SW480 (cell line): Measurements from ENCODE around the gene PRORP.
"Not testable (repeated sequence)": the region's sequence is repeated elsewhere in the genome, so short reads cannot be mapped to it uniquely, and the experiment has no call there.

Experiments used
- DNase-seq: peaks from one replicate; pipeline ENCODE4 v3.0.0-alpha.2; 2016; ENCODE audit warnings: low spot score

Gene PRORP

GRCh38 chr14:35121887-35122695 lies at the start of gene PRORP, which contains the start of gene PPP2R3C:
TSS of gene PRORP (plus strand) at chr14:35122552. CDS start at chr14:35123246, 694 bp downstream.
TSS of gene PPP2R3C (minus strand) at chr14:35121990. CDS start at chr14:35121959, 31 bp downstream.
- DNase-seq = peak; percentile 97

DNA sequence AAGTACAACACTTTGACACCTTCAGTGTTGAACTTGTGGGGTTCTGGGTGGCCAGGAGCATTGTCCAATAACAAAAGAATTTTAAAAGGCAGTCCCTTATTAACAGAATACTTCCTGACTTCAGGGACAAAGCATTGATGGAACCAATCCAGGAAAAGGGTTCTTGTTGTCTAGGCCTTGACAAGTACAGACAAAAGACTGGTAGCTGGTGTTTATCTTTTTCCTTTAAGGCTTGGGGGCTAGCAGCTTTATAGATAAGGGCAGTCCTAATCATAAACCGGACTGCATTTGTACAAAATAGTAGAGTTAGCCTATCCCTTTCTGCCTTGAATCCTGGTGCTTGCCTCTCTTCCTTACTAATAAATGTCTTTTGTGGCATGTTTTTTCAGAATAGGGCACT lies 48.9 kb upstream of the PRORP start:
- DNase-seq = no peak

DNA sequence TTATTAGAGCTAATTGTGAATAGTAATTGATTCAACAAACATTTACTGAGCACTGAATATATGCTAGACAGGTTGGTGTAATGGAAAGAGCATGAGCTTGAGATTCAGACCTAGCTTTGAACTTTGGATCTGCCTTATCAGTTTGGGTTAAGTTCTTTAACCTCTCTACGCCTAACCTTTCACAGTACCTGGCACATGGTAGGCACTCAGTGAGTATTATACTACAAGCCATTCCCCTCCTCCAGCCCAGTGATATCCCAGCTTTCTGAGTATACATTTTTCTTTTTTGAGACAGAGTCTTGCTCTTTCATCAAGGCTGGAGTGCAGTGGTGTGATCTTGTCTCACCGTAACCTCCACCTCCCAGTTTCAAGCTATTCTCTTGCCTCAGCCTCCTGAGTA lies 44.3 kb upstream of the PRORP start:
- no peak for DNase-seq

DNA sequence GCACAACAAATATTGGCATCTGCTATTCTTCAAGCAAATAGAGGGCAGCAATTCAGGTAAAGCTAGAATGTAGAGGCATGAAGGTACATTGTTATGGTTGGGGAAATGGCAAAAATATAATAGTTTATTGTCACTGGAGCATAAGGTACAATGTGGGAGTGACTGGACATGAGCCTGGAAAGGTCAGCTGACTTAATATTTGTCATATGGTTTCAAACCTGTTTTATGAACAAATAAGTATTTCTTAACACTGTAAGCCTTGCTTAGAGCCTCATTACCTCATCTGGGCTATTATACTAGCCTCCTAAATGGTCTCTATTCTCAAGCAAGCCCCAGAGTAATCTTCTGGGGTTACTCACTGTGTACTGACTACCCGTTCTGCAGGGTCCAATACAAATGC lies 42.6 kb upstream of the PRORP start:
- no peak for DNase-seq

DNA sequence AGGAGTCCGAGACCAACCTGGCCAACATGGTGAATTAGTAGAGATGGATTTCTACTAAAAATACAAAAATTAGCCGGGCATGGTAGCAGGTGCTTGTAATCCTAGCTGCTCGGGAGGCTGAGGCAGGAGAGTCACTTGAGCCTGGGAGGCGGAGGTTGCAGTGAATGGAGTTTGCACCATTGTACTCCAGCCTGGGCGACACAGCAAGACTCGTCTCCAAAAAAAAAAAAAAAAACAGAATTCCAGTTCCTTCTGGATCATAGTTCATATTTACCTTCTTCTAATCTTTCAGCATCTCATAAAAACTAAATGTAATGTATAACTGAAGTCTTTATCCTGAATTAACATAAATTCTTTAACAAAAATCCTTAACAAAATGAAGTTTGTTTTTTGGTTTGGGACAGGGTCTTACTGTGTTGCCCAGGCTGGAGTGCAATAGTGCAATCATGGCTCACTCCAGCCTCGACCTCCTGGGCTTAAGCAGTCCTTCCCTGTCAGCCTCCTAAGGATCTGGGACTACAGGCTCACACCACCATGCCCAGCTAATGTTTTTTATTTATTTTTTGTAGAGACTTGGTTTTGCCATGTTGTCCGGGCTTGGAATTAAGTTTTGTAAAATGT lies 38.7 kb upstream of the PRORP start:
- no peak for DNase-seq

DNA sequence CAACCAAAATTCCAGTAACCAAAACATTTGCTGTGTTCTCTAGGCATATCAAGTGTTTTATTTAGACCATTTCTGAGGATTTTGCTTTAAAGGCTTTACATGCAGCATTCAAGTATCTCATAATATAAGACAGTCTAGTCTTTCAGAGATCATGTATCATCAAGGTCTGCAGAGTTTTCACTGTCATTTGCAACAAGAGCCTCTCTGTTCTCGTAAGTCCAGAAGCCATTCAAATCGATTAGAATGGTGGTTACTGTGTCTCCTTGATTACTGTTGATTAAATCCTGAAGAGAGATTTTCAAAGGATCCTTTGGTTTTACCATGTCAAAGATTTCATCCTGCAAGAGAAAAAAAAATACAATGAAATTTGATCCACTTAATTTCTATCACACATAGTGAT lies 36.9 kb upstream of the PRORP start:
- DNase-seq = no peak

GRCh38 chr14:35088514-35088913 lies 33.8 kb upstream of the PRORP start:
- peak; percentile 64 for DNase-seq

- not testable (repeated sequence) for DNase-seq
Measured at GRCh38 chr14:35094645-35095044, 27.7 kb upstream of the PRORP start.

DNA sequence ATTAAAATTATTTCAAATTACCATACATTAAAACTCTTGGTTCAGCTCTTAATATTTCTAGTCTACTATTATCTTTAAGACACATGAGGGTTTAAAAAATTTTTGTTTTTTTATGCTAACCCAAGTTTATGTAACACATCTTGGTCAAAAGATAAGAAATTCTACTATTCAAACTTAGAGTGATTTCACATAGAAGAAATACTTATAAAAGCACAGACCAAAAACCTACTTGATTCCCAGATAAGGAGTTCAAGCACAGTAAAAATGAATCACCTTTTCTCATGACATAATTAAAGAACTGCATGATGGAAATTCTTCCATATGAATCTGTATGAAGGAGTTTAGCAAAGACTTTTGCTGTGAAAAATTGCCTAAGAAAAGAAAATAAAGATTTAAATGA lies 14.5 kb upstream of the PRORP start:
- no peak for DNase-seq

GRCh38 chr14:35112641-35113040 lies 9.7 kb upstream of the PRORP start:
- DNase-seq = no peak

- no peak for DNase-seq
Measured at GRCh38 chr14:35113308-35113950, 8.9 kb upstream of the PRORP start.

DNA sequence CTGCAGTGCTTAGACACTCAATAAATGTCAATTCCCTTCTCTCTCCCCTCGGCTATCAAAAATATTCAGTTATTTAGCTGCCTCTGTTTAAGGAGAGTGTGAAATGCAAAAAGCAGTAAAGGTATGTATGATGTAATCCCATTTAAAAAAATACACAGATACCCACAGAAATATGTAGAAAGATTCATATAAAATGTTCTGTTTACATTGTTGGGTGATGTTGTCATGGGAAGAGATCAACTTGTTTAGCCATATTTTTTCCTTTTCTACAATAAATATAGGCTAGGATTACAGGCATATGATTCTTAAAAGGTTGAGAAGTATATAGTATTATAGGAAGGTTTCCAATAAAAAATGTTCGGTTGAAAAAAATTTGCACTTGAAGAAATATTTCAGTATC lies 8.3 kb upstream of the PRORP start:
- no peak for DNase-seq

GRCh38 chr14:35116242-35116641 lies 6.1 kb upstream of the PRORP start:
- DNase-seq = no peak

- no peak for DNase-seq
Measured at GRCh38 chr14:35117112-35117511, 5.2 kb upstream of the PRORP start.

- DNase-seq = no peak
Measured at GRCh38 chr14:35121026-35121886, 1.1 kb upstream of the PRORP start.

DNA sequence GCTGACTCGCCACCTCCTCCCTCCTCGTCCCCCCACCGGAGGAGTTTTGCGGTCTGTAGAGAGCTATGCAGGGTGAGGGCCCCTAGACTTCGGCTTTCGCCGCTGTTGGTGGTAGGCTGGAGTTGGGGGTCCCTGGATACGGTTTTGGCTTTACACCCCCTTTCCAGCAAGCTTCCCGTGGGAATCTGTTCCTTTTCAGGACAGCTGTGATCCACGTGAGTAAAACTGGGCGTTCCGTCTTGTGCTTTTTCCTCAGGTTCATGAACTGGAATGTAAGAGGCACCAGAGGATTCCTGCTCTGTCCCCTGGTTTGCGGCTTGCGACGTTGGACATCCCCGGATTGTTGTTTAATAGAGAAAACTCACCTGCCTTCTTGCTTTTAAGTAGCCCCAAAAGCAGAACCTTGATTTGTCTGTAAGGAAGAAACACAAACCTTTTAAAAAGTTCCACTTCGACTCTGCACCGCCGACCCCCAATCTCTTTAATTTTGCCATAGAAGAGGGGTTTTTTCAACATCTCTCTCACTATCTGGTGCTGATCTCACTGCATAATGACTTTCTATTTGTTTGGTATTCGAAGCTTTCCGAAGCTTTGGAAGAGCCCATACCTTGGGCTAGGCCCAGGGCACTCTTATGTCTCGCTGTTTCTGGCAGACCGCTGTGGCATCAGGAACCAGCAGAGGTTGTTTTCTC lies 490 bp downstream of the PRORP start:
- DNase-seq = peak; percentile 47

DNA sequence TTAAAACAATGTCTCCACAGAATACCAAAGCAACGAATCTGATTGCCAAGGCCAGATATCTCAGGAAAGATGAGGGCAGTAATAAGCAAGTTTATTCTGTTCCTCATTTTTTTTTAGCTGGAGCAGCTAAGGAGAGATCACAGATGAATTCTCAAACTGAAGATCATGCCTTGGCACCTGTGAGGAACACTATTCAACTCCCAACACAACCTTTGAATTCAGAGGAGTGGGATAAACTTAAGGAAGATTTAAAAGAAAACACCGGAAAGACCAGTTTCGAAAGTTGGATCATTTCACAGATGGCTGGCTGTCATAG lies 994 bp downstream of the PRORP start:
- DNase-seq = no peak

DNA sequence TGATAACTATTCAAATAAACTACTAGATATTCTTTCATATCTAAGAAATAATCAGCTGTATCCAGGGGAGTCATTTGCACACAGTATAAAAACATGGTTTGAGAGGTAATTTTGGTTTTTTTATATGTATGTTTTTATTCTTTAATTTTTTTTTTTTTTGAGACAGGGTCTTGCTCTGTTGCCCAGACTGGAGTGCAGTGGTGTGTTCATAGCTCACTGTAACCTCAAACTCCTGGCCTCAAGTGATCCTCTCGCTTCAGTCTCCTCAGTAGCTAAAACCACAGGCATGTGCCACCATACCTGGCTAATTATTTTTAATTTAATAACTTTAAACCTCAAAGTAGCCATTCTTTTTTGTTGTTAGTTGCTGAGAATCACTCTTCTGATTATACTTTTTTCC lies 1.8 kb downstream of the PRORP start:
- DNase-seq = no peak

DNA sequence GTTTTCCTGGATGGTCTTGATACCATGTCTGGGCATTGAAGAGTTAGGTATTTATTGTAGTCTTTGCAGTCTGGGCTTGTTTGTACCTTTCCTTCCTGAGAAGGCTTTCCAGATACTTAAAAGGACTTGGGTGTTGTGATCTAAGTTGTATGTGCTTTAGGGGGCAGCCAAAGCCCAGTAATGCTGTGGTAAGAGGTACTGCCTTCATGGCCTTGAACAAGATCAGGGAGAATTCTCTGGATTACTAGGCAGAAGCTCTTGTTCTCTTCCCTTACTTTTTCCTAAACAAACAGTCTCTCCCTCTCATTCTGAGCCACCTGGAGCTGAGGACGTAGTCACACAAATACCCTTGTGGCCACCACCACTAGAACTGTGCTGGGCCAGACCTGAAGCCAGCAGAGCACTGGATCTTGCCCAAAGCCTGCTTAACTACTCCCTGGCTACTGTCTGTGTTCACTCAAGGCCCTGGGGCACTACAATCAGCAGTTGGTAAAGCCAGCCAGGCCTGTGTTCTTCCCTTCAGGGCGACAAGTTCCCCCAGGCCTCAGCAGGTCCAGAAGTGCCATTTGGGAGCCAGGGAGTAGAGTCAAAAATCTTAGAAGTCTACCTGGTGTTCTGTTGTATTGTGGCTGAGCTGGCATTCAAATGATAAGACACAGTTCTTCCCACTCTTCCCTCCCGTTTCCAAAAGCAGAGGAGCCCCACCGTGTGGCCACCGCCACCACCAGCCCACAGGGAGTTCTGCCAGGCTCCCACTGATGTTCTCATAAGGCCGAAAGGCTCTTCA lies 11.4 kb downstream of the PRORP start:
- no peak for DNase-seq

- no peak for DNase-seq
Measured at GRCh38 chr14:35134329-35135123, 12.2 kb downstream of the PRORP start.
